OCI-LY7 (cell line): ENCODE data around the gene CREB3L1. TPM values are rescaled to one million over a fixed set of nuclear protein-coding genes. Genes with fewer than 3 reads are reported as not detected.

ENCODE experiments used
- BruUV-seq: library from RNA; stranded (reverse); fragments of 400-500 nt; replicated peaks from 2 replicates; lab custom pipeline; 2021; lab: Mats Ljungman, UMichigan
- CTCF ChIA-PET: fragments of 300-600 bp; sonication (Branson Sonifier 250); formaldehyde crosslinking; loops from one replicate; lab custom pipeline; 2022; ENCODE audit warnings: antibody characterized with exemption; ENCODE audit not compliant: unreplicated experiment; lab: Charles Lee
- POLR2A ChIA-PET: fragments of 300-600 bp; sonication (Branson Sonifier 250); formaldehyde crosslinking; loops from one replicate; lab custom pipeline; 2022; ENCODE audit warnings: antibody characterized with exemption; lab: Charles Lee
- DNase-seq: peaks from one replicate; pipeline ENCODE4 v3.0.0-alpha.2; 2015; ENCODE audit warnings: low spot score
- H2AFZ ChIP-seq: fragments of 200-600 bp; sonication (generic), shearing (Covaris generic); 2 replicates; pipeline ENCODE4 v1.6.1; 2014; ENCODE audit warnings: mild to moderate bottlenecking, antibody characterized with exemption, low read length, moderate library complexity
- H3K27ac ChIP-seq: fragments of 200-600 bp; sonication (generic); 2 replicates; pipeline ENCODE4 v1.5.1; 2014; ENCODE audit warnings: mixed run types, low read depth, mild to moderate bottlenecking, moderate library complexity, low read length, inconsistent platforms; ENCODE audit not compliant: poor library complexity, severe bottlenecking
- H3K36me3 ChIP-seq: fragments of 200-600 bp; sonication (generic); 2 replicates; pipeline ENCODE4 v1.6.1; 2014; ENCODE audit warnings: mild to moderate bottlenecking, antibody characterized with exemption, low read length, moderate library complexity, mixed read lengths; ENCODE audit not compliant: insufficient read depth
- H3K4me1 ChIP-seq: fragments of 200-600 bp; sonication (generic); 2 replicates; pipeline ENCODE4 v1.5.1; 2014; ENCODE audit warnings: mild to moderate bottlenecking, low read length; ENCODE audit not compliant: insufficient read depth, poor library complexity, severe bottlenecking
- H3K4me2 ChIP-seq: fragments of 200-600 bp; sonication (generic); 2 replicates; pipeline ENCODE4 v1.6.1; 2014; ENCODE audit warnings: mild to moderate bottlenecking, low read length
- H3K4me3 ChIP-seq: fragments of 200-600 bp; sonication (generic); 2 replicates; pipeline ENCODE4 v1.5.1; 2014; ENCODE audit warnings: mild to moderate bottlenecking, low read depth, low read length; ENCODE audit not compliant: poor library complexity, severe bottlenecking
- H3K79me2 ChIP-seq: fragments of 200-600 bp; sonication (generic); 2 replicates; pipeline ENCODE4 v1.6.1; 2016; ENCODE audit warnings: low read depth, mild to moderate bottlenecking, low read length, moderate library complexity, mixed read lengths; ENCODE audit not compliant: insufficient read depth
- H3K9me2 ChIP-seq: fragments of 200-600 bp; sonication (generic); 2 replicates; pipeline ENCODE4 v1.6.1; 2016; ENCODE audit warnings: mild to moderate bottlenecking, low read length, mixed read lengths; ENCODE audit not compliant: insufficient read depth
- H3K9me3 ChIP-seq: fragments of 200-600 bp; sonication (generic); 2 replicates; pipeline ENCODE4 v1.6.1; 2014; ENCODE audit warnings: mild to moderate bottlenecking, mixed run types, low read length, mixed read lengths
- H4K20me1 ChIP-seq: fragments of 200-600 bp; sonication (generic); 2 replicates; pipeline ENCODE4 v1.6.1; 2014; ENCODE audit warnings: mild to moderate bottlenecking, antibody characterized with exemption, low read length, moderate library complexity, mixed read lengths; ENCODE audit not compliant: insufficient read depth
- CTCF ChIP-seq: fragments of 200-600 bp; sonication (generic); conservative IDR thresholded peaks from 2 replicates; pipeline ENCODE4 v1.5.1; 2014; ENCODE audit warnings: mild to moderate bottlenecking, antibody characterized with exemption, low read length, moderate library complexity, mixed read lengths
- EZH2phosphoT487 ChIP-seq: fragments of 200-600 bp; sonication (generic); IDR thresholded peaks from 2 replicates; pipeline ENCODE4 v1.6.1; 2018; ENCODE audit warnings: low read depth, borderline replicate concordance, mild to moderate bottlenecking, mixed run types, antibody characterized with exemption, low read length, moderate library complexity, mixed read lengths
- intact Hi-C: fragments of 100-400 bp; cut with micrococcal nuclease; formaldehyde crosslinking; loops from one replicate; pipeline ENCODE4 v1.10.0; 2022; ENCODE audit not compliant: unreplicated experiment
- total RNA-seq, 2 experiments: library from RNA; depleted of rRNA in 1 of 2; stranded (reverse); fragments of >200 nt in 1 of 2; shearing (Covaris generic) in 1 of 2; gene quantifications; 2 replicates each; pipeline ENCODE4 v1.2.3, GENCODE V29; 2014 to 2022

The CREB3L1 gene
- total RNA-seq, 2 experiments from 2014 or later, result 0.17 TPM; not detected in 1

DNA sequence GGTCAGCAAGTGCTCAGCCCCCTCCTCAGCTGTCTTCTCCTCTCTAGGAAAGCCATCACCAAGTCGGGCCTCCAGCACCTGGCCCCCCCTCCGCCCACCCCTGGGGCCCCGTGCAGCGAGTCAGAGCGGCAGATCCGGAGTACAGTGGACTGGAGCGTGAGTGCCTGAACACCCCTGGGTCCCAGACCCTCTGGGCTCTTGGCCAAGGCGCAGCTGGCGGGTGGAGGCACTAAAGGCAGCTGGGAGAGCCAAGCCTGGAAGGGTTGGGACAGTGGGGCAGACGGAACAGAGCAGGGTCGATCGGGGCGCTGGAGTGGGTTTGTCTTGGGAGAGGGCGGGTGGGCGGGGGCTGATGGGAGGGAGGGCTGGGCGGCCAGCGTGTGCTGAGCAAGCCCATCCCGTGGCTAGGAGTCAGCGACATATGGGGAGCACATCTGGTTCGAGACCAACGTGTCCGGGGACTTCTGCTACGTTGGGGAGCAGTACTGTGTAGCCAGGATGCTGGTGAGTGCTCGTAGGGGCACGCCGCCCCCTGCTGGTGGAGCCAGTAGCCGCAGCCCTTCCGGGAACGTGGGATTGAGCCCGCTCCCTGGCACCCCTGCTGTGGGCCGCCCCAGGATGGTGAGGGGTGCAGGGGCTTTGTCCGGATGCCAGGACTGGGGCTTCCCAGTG is 89.9 kb downstream of the CREB3L1 start:
- Histone ChIP-seq H4K20me1 (peaks cover 8% of the 10 kb centered on the region; the same call in 1 of the 2 replicates), H3K4me1 (peaks cover 14% of the 10 kb centered on the region), H3K4me3 (no peak overlapping the region), H3K4me2 (no peak overlapping the region; the same call in 1 of the 2 replicates), H3K27ac (no peak overlapping the region), H3K9me2 (no peaks in the 10 kb centered on the region), H3K79me2 (peaks cover 9% of the 10 kb centered on the region), H3K9me3 (no peaks in the 10 kb centered on the region), H3K36me3 (peaks cover 61% of the 10 kb centered on the region), H2AFZ (no peak overlapping the region)
- no TSS peak for BruUV-seq
- intact Hi-C loops, result loop anchor here (1.0 kb wide), 2 partner anchors 15 to 20 kb away; partner anchors contain the start of gene DGKZ
- DNase-seq, result peak; percentile 69
- CTCF ChIA-PET, result interaction anchor here (2.0 kb wide), 1 partner anchor 19 kb away, joined by 5 read pairs; no protein-coding TSS in a partner anchor
- TF ChIP-seq CTCF, result peak; percentile 77
- no peak for TF ChIP-seq EZH2phosphoT487
- POLR2A ChIA-PET, result interaction anchor here (0.8 kb wide), 1 partner anchor 19 kb away, joined by 4 read pairs; no protein-coding TSS in a partner anchor

DNA sequence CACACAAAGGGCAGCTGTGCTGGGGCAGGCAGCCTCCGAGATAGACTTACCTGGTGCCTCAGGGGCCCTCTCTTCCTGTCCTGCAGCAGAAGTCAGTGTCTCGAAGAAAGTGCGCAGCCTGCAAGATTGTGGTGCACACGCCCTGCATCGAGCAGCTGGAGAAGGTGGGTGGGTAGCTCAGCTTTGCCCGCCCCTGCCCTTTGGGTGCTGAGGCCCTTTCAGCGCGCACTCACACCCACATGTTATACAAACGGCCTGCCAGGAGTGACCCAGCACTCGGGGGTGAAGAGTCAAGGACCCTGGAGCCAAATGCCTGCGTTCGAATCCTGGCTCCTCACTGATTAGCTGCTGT is 90.4 kb downstream of the CREB3L1 start:
- no peak for DNase-seq
- no peaks in the 10 kb centered on the region for H3K9me3 ChIP-seq
- no peak for TF ChIP-seq EZH2phosphoT487
- no peak for TF ChIP-seq CTCF
- no peak overlapping the region for H3K4me3 ChIP-seq
- H4K20me1 ChIP-seq, result peaks cover 8% of the 10 kb centered on the region; the same call in 1 of the 2 replicates
- H3K36me3 ChIP-seq, result peaks cover 60% of the 10 kb centered on the region
- BruUV-seq, result no TSS peak
- no peaks in the 10 kb centered on the region for H3K9me2 ChIP-seq
- CTCF ChIA-PET, result interaction anchor here (2.0 kb wide), 1 partner anchor 19 kb away, joined by 5 read pairs; no protein-coding TSS in a partner anchor
- H3K27ac ChIP-seq, result no peak overlapping the region
- no peak overlapping the region for H3K4me2 ChIP-seq
- POLR2A ChIA-PET, result no interaction called here
- H3K79me2 ChIP-seq, result peaks cover 4% of the 10 kb centered on the region; the same call in 1 of the 2 replicates
- H2AFZ ChIP-seq, result no peak overlapping the region
- intact Hi-C loops, result loop anchor here (1.0 kb wide), 2 partner anchors 16 to 21 kb away; partner anchors contain the start of gene DGKZ
- peaks cover 9% of the 10 kb centered on the region for H3K4me1 ChIP-seq
